ENCODE measurements around the gene ARSA.

ARSA gene

GRCh38 chr22:50599816-50600455, 28.0 kb downstream of the ARSA start:
- no peaks in the 10 kb centered on the region for H3K9me3 Mint-ChIP-seq
- peaks cover 17 to 19% of the 10 kb centered on the region in 2 donors for H3K36me3 Mint-ChIP-seq
- peak; percentile 78 to 79 for ATAC-seq (replicated peaks)
- H3K27ac Mint-ChIP-seq = peak overlapping the region; percentile 31
- H3K27me3 Mint-ChIP-seq = peaks cover 45 to 54% of the 10 kb centered on the region in 2 donors
- peak overlapping the region; percentile 39 to 46 for H3K4me3 Mint-ChIP-seq
- peaks cover 11 to 20% of the 10 kb centered on the region in 2 donors for H3K4me1 Mint-ChIP-seq
- DNase-seq = peak; percentile 31

- Mint-ChIP-seq H3K4me3 (no peak overlapping the region), H3K36me3 (peaks cover 19 to 24% of the 10 kb centered on the region in 2 donors), H3K27ac (no peak overlapping the region), H3K27me3 (peaks cover 29 to 34% of the 10 kb centered on the region in 2 donors), H3K4me1 (peaks cover 6 to 12% of the 10 kb centered on the region in 2 donors), H3K9me3 (no peaks in the 10 kb centered on the region)
- ATAC-seq (replicated peaks) (no peak), DNase-seq (no peak)
These were observed 30.9 kb downstream of the ARSA start for GRCh38 chr22:50597097-50597496.

- H3K4me3 Mint-ChIP-seq = no peak overlapping the region
- H3K9me3 Mint-ChIP-seq = no peaks in the 10 kb centered on the region
- ATAC-seq (replicated peaks) = no peak
- peaks cover 19 to 26% of the 10 kb centered on the region in 2 donors for H3K27me3 Mint-ChIP-seq
- peaks cover 4 to 5% of the 10 kb centered on the region in 2 donors for H3K4me1 Mint-ChIP-seq
- no peak for DNase-seq
- H3K36me3 Mint-ChIP-seq = peaks cover 20 to 34% of the 10 kb centered on the region in 2 donors
- no peak overlapping the region for H3K27ac Mint-ChIP-seq
These were observed 32.8 kb downstream of the ARSA start for GRCh38 chr22:50595189-50595588.

GRCh38 chr22:50587407-50587806, 40.5 kb downstream of the ARSA start:
- DNase-seq (no peak), ATAC-seq (replicated peaks) (no peak)
- H3K4me3 Mint-ChIP-seq = no peak overlapping the region
- no peak overlapping the region for H3K27ac Mint-ChIP-seq
- peaks cover 7 to 19% of the 10 kb centered on the region in 2 donors for H3K36me3 Mint-ChIP-seq
- H3K9me3 Mint-ChIP-seq = no peaks in the 10 kb centered on the region
- peaks cover 4 to 9% of the 10 kb centered on the region in 2 donors for H3K4me1 Mint-ChIP-seq
- no peaks in the 10 kb centered on the region for H3K27me3 Mint-ChIP-seq

GRCh38 chr22:50586416-50586815, 41.5 kb downstream of the ARSA start:
- Mint-ChIP-seq H3K27me3 (no peaks in the 10 kb centered on the region), H3K4me1 (peaks cover 7 to 15% of the 10 kb centered on the region in 2 donors), H3K9me3 (no peaks in the 10 kb centered on the region), H3K27ac (no peak overlapping the region), H3K36me3 (peaks cover 4 to 14% of the 10 kb centered on the region in 2 donors), H3K4me3 (no peak overlapping the region)
- DNase-seq = no peak
- ATAC-seq (replicated peaks) = no peak

- no peak for ATAC-seq (replicated peaks)
- Mint-ChIP-seq H3K27me3 (no peaks in the 10 kb centered on the region), H3K4me3 (no peak overlapping the region), H3K4me1 (peaks cover 8 to 18% of the 10 kb centered on the region in 2 donors), H3K27ac (no peak overlapping the region), H3K36me3 (peaks cover 4 to 8% of the 10 kb centered on the region in 2 donors), H3K9me3 (no peaks in the 10 kb centered on the region)
- no peak for DNase-seq
These were observed 42.2 kb downstream of the ARSA start for GRCh38 chr22:50585781-50586180.

- Mint-ChIP-seq H3K27ac (no peak overlapping the region), H3K27me3 (no peaks in the 10 kb centered on the region), H3K4me1 (peaks cover 10 to 23% of the 10 kb centered on the region in 2 donors), H3K9me3 (no peaks in the 10 kb centered on the region), H3K4me3 (no peak overlapping the region), H3K36me3 (peaks cover 9 to 13% of the 10 kb centered on the region in 2 donors)
- DNase-seq (no peak), ATAC-seq (replicated peaks) (no peak)
These were observed 42.7 kb downstream of the ARSA start for GRCh38 chr22:50585238-50585637.

GRCh38 chr22:50584106-50585096, 43.6 kb downstream of the ARSA start:
- Mint-ChIP-seq H3K9me3 (no peaks in the 10 kb centered on the region), H3K4me3 (peak overlapping the region; percentile 89), H3K4me1 (peaks cover 15 to 29% of the 10 kb centered on the region in 2 donors), H3K27me3 (no peaks in the 10 kb centered on the region), H3K36me3 (peaks cover 17 to 21% of the 10 kb centered on the region in 2 donors), H3K27ac (no peak overlapping the region)
- DNase-seq (no peak), ATAC-seq (replicated peaks) (no peak)

GRCh38 chr22:50583294-50583861, 44.6 kb downstream of the ARSA start:
- Mint-ChIP-seq H3K4me1 (peaks cover 15 to 32% of the 10 kb centered on the region in 2 donors), H3K27ac (peak overlapping the region; percentile 76), H3K36me3 (peaks cover 21 to 24% of the 10 kb centered on the region in 2 donors)

GRCh38 chr22:50582493-50583293, 45.3 kb downstream of the ARSA start, which contains the start of gene CHKB:
TSS of gene CHKB (minus strand) at chr22:50582849. CDS start at chr22:50582781, 68 bp downstream.
- H3K9me3 Mint-ChIP-seq = no peaks in the 10 kb centered on the region
- H3K27ac Mint-ChIP-seq = peak within 1 kb of the TSS; percentile 98
- no peaks in the 10 kb centered on the region for H3K27me3 Mint-ChIP-seq

More at GRCh38 chr22:50583294-50583861, 44.6 kb downstream of the ARSA start:
- Mint-ChIP-seq H3K9me3 (no peaks in the 10 kb centered on the region), H3K4me3 (peak overlapping the region; percentile 89), H3K27me3 (no peaks in the 10 kb centered on the region)
- ATAC-seq (replicated peaks) = peak; percentile 31 to 32
- no peak for DNase-seq

GRCh38 chr22:50581950-50582492, 45.9 kb downstream of the ARSA start:
- no peaks in the 10 kb centered on the region for H3K9me3 Mint-ChIP-seq
- H3K27ac Mint-ChIP-seq = peak overlapping the region; percentile 85
- H3K27me3 Mint-ChIP-seq = no peaks in the 10 kb centered on the region
- H3K4me1 Mint-ChIP-seq = peaks cover 18 to 32% of the 10 kb centered on the region in 2 donors
- H3K36me3 Mint-ChIP-seq = peaks cover 28 to 30% of the 10 kb centered on the region in 2 donors
- ATAC-seq (replicated peaks) = peak in 1 of 2 donors; percentile 13
- no peak for DNase-seq
- H3K4me3 Mint-ChIP-seq = peak overlapping the region; percentile 89

More at GRCh38 chr22:50582493-50583293, 45.3 kb downstream of the ARSA start, which contains the start of gene CHKB:
- Mint-ChIP-seq H3K4me1 (peaks cover 15 to 32% of the 10 kb centered on the region in 2 donors), H3K4me3 (peak within 1 kb of the TSS; percentile 89), H3K36me3 (peaks cover 22 to 24% of the 10 kb centered on the region in 2 donors)
- DNase-seq = peak; percentile 99
- ATAC-seq (replicated peaks) = peak; percentile 94 to 95

GRCh38 chr22:50581031-50581949, 46.7 kb downstream of the ARSA start:
- Mint-ChIP-seq H3K27me3 (no peaks in the 10 kb centered on the region), H3K36me3 (peaks cover 29 to 37% of the 10 kb centered on the region in 2 donors), H3K4me1 (peaks cover 18 to 32% of the 10 kb centered on the region in 2 donors), H3K4me3 (peak overlapping the region; percentile 89), H3K27ac (peak overlapping the region; percentile 85), H3K9me3 (no peaks in the 10 kb centered on the region)
- no peak for ATAC-seq (replicated peaks)
- DNase-seq = no peak

Data from stimulated activated naive B cell treated with anti-CD40 and anti-IgM and Interleukin-4, amounts not matched to agents 10 μg/mL and 1 μg/mL and 100 μg/mL, for 72 hours (primary cell).